HepG2 (cell line): ENCODE data around the gene VPS25. TPM values are rescaled to one million over a fixed set of nuclear protein-coding genes. Genes with fewer than 3 reads are reported as not detected.

Source experiments
- ATRX ChIP-seq: sonication (generic); formaldehyde crosslinking; IDR thresholded peaks from 2 replicates; pipeline ENCODE4 v1.4.0; 2020; ENCODE audit warnings: missing genetic modification reagents, borderline replicate concordance
- CEBPB ChIP-seq: IDR thresholded peaks from 2 replicates; pipeline ENCODE4 v1.6.1; 2011; ENCODE audit warnings: low read depth, low read length, improper control_type of control experiment, borderline replicate concordance
- CEBPZ ChIP-seq: IDR thresholded peaks from 2 replicates; pipeline ENCODE4 v1.6.1; 2012; ENCODE audit warnings: low read length, improper control_type of control experiment
- CHCHD3 ChIP-seq: sonication (generic); formaldehyde crosslinking; IDR thresholded peaks from 2 replicates; pipeline ENCODE4 v1.8.0; 2022; ENCODE audit warnings: mild to moderate bottlenecking, missing genetic modification reagents, moderate library complexity
- DBP ChIP-seq: sonication (generic); formaldehyde crosslinking; IDR thresholded peaks from 2 replicates; pipeline ENCODE4 v1.4.0; 2020; ENCODE audit warnings: missing genetic modification reagents; ENCODE audit errors: not compliant biosample characterization
- GLI4 ChIP-seq: sonication (generic); formaldehyde crosslinking; IDR thresholded peaks from 2 replicates; pipeline ENCODE4 v1.5.1; 2020; ENCODE audit warnings: missing genetic modification reagents, mild to moderate bottlenecking, moderate library complexity, borderline replicate concordance
- HOXA5 ChIP-seq: sonication (generic); formaldehyde crosslinking; IDR thresholded peaks from 2 replicates; pipeline ENCODE4 v1.4.0; 2020; ENCODE audit warnings: missing genetic modification reagents
- HOXA7 ChIP-seq: sonication (generic); formaldehyde crosslinking; IDR thresholded peaks from 2 replicates; pipeline ENCODE4 v1.8.1; 2022; ENCODE audit warnings: mild to moderate bottlenecking, missing genetic modification reagents, moderate library complexity
- MAX ChIP-seq: IDR thresholded peaks from 2 replicates; pipeline ENCODE4 v1.6.1; 2012; ENCODE audit warnings: inconsistent platforms
- MNT ChIP-seq: fragments of 450-650 bp; IDR thresholded peaks from 2 replicates; pipeline ENCODE4 v1.6.1; 2016
- MYC ChIP-seq: sonication (generic); formaldehyde crosslinking; IDR thresholded peaks from 2 replicates; pipeline ENCODE4 v1.9.0; 2021; ENCODE audit warnings: missing genetic modification reagents, borderline replicate concordance
- RAD21 ChIP-seq: fragments of 450-650 bp; formaldehyde crosslinking; IDR thresholded peaks from 2 replicates; pipeline ENCODE4 v1.5.0; 2020; ENCODE audit warnings: mild to moderate bottlenecking
- RNF219 ChIP-seq: sonication (generic); formaldehyde crosslinking; IDR thresholded peaks from 2 replicates; pipeline ENCODE4 v1.5.0; 2020; ENCODE audit warnings: mild to moderate bottlenecking, missing genetic modification reagents
- SP2 ChIP-seq: sonication (generic); formaldehyde crosslinking; IDR thresholded peaks from 2 replicates; pipeline ENCODE4 v1.5.1; 2020; ENCODE audit warnings: mild to moderate bottlenecking, missing genetic modification reagents
- ZNF224 ChIP-seq: sonication (generic); formaldehyde crosslinking; IDR thresholded peaks from 2 replicates; pipeline ENCODE4 v1.5.0; 2020; ENCODE audit warnings: mild to moderate bottlenecking, missing genetic modification reagents
- ZNF34 ChIP-seq: sonication (generic); formaldehyde crosslinking; IDR thresholded peaks from 2 replicates; pipeline ENCODE4 v1.4.0; 2020; ENCODE audit warnings: mild to moderate bottlenecking, missing genetic modification reagents, borderline replicate concordance
- ZNF350 ChIP-seq: sonication (generic); formaldehyde crosslinking; IDR thresholded peaks from 2 replicates; pipeline ENCODE4 v1.4.0; 2020; ENCODE audit warnings: mild to moderate bottlenecking, low read depth, missing genetic modification reagents, borderline replicate concordance
- ZNF383 ChIP-seq: sonication (generic); formaldehyde crosslinking; IDR thresholded peaks from 2 replicates; pipeline ENCODE4 v1.4.0; 2020; ENCODE audit warnings: missing genetic modification reagents, mild to moderate bottlenecking, borderline replicate concordance
- ZNF674 ChIP-seq: sonication (generic); formaldehyde crosslinking; IDR thresholded peaks from 2 replicates; pipeline ENCODE4 v1.5.0; 2020; ENCODE audit warnings: low read depth, mild to moderate bottlenecking, missing genetic modification reagents
- ZNF724P ChIP-seq: sonication (generic); formaldehyde crosslinking; IDR thresholded peaks from 2 replicates; pipeline ENCODE4 v1.8.0; 2022; ENCODE audit warnings: missing genetic modification reagents, borderline replicate concordance
- ZZZ3 ChIP-seq: sonication (generic); formaldehyde crosslinking; IDR thresholded peaks from 2 replicates; pipeline ENCODE4 v1.4.0; 2020; ENCODE audit warnings: missing genetic modification reagents, mild to moderate bottlenecking, borderline replicate concordance
- polyA plus RNA-seq, 8 experiments: library from polyadenylated mRNA; depleted of rRNA in 3 of 8; stranded (reverse) in 7 of 8; unstranded in 1 of 8; fragments of >200 nt; fragmentation: Illumina TruSeq in 4 of 8; extraction: Trizol in 4 of 8; gene quantifications; 2 replicates each; pipeline versions ENCODE4 v1.2.1 to v1.2.3, GENCODE V29; 2011 to 2016; ENCODE audit warnings: low read depth in 4 of 8, missing spikeins in 1 of 8, mixed read lengths in 1 of 8; ENCODE audit not compliant: insufficient read depth in 1 of 8
- total RNA-seq, 5 experiments: library from RNA; depleted of rRNA; stranded (reverse); fragments of >200 nt; fragmentation: Illumina TruSeq; extraction: Trizol; gene quantifications; 2 replicates each; pipeline ENCODE4 v1.2.3, GENCODE V29; 2016; ENCODE audit warnings: low read depth in 1 of 5

Gene VPS25
- total and polyA plus RNA-seq, 2 of the 13 experiments (the other 11 are each of a cell fraction or from before 2014, with no cell fraction given), result 161 to 249 TPM

- 0 out of 2 replicates have a peak, but pooled peaks have one; percentile 37 for TF ChIP-seq SP2 (CRISPR knock-in tag)
- TF ChIP-seq DBP (CRISPR knock-in tag), result no peak
- TF ChIP-seq MNT, result 0 out of 2 replicates have a peak, but pooled peaks have one; percentile 5
- no peak for TF ChIP-seq ZNF350
- no peak for TF ChIP-seq HOXA7 (CRISPR knock-in tag)
- TF ChIP-seq ATRX (CRISPR knock-in tag), result no peak
- 0 out of 2 replicates have a peak, but pooled peaks have one; percentile 32 for TF ChIP-seq GLI4
- TF ChIP-seq MYC (CRISPR knock-in tag), result 0 out of 2 replicates have a peak, but pooled peaks have one; percentile 19
- TF ChIP-seq CEBPB, result no peak
- peak; percentile 13; the same call in 1 of the 2 replicates for TF ChIP-seq MAX
- 0 out of 2 replicates have a peak, but pooled peaks have one; percentile 18 for TF ChIP-seq ZNF383 (CRISPR knock-in tag)
- 0 out of 2 replicates have a peak, but pooled peaks have one; percentile 70 for TF ChIP-seq ZNF674 (CRISPR knock-in tag)
- peak; percentile 85; the same call in 1 of the 2 replicates for TF ChIP-seq ZZZ3
- no peak for TF ChIP-seq RAD21 (CRISPR knock-in tag)
- TF ChIP-seq CHCHD3 (CRISPR knock-in tag), result 0 out of 2 replicates have a peak, but pooled peaks have one; percentile 59
- TF ChIP-seq ZNF34, result 0 out of 2 replicates have a peak, but pooled peaks have one; percentile 27
- TF ChIP-seq RNF219 (CRISPR knock-in tag), result 0 out of 2 replicates have a peak, but pooled peaks have one; percentile 25
- no peak for TF ChIP-seq ZNF224 (CRISPR knock-in tag)
- no peak for TF ChIP-seq HOXA5 (CRISPR knock-in tag)
- TF ChIP-seq ZNF724P, result no peak
- no peak for TF ChIP-seq CEBPZ
These were observed 6.2 kb downstream of the VPS25 start (continued) for GRCh38 chr17:42779304-42779935.
